HUDEP-2 (cell line): ENCODE measurements around the gene MYH9.

ENCODE experiments used
- DNase-seq, 76 experiments: peaks; one replicate each; lab custom pipeline; 2025; ENCODE audit not compliant: unreplicated experiment in 76 of 76; lab: John Stamatoyannopoulos, UW

MYH9 gene

DNA sequence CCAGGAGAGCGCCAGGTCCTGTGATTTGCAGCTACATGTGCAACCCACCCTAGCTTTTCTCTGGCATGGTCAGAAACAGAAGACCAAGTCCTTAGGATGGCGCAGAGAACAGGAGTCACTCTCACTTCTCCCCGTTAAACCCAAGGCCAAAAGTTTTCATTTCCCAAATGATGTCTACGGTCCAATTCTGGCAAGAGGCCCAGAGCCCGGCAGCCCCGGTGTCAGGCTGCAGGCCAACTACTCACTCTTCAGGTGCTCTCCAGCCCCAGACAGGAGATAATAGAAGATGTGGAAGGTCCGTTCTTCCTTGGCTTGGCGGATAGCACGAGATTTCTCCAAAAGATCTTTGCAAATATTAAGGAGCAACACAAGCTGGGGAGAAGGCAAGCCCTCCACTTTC, 67.2 kb downstream of the MYH9 start:
- DNase-seq: no peak

DNA sequence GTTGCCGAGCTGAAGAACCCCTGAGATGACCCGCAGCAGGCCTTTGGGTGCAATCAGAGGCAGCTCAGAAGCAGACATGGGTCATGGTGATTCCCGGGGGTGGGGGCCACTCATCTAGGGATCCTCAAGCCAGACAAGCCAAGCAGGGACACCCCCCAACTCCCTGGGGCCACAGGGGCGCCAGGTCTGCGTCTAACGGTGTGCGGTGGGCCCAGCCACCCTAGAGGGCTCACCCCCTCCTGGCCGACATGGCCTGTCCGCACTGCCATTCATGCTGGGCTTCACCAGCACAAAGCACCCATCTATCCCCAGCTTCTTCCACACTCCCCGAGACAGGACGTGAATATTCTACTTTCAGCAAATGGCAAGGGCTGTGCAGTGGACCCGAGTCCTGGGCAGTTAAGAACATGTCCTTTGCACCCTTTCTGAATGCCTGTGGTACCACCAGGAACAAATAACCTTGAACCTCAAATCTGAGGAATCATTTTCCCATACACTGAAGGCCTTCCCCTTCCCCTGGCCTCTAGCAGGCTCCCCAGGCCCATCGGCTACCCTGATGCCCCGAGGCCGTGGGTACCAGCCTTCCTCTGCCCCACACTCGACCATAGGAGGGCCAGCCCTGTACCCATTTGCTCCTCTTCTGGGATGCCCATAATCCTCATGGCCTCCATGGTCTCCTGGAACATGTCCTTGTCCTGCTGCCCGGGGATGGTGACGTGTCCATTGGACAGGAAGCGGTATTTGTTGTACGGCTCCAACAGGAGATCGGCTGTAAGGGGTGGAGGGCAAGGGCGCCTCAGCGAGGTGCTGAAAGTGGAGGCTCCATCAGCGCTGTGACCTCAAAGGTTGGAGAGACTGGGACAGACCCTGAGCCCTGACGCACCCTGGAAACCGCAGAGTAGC, 67.9 kb downstream of the MYH9 start:
- DNase-seq: no peak

DNA sequence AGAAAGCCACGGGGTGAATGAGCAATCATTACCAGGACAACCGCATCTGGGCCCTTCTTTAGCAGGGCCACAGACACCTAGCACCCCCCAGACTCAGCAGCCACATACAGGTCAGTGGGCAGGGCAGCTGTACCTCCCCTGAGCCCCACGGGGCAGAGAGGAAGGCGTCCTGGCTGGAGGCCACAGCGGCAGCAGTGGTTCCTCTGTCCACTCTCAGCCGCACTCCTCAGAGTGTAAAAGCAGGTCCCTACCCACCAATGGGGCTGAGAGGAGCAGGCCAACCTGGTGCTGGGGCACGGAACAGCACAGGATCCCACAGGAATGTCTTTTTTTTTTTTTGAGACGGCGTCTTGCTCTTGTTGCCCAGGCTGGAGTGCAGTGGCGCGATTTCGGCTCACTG, 69.3 kb downstream of the MYH9 start:
- no peak for DNase-seq

DNA sequence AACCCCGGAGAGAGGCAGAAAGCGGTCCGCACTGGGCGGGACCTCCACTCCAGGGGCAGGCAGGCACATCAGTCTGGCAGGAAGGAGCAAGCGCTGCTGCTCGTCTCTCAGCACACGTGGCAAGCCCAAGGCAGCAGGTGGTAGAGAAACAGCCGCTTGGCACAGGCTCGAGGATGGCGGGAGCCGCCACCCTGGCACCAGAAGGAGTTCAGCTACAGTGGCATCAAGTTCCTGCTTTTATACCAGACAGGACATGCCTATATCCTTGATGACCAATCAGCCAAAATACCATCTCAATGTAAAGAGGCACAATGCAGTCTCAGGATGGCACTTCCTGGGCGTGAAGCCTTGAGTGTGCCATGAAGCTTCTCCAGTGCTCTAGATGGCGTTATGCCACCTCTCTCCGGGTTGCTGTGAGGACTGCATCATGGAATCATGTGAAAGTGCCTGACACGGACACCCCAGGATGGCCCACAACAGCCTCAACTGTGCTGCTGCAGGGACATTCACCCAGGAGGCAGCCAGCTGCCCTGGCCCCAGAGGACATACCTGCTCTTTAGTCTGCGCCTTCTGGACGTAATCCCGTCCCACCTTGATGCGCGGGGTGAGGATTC, 70.0 kb downstream of the MYH9 start:
- no peak for DNase-seq

DNA sequence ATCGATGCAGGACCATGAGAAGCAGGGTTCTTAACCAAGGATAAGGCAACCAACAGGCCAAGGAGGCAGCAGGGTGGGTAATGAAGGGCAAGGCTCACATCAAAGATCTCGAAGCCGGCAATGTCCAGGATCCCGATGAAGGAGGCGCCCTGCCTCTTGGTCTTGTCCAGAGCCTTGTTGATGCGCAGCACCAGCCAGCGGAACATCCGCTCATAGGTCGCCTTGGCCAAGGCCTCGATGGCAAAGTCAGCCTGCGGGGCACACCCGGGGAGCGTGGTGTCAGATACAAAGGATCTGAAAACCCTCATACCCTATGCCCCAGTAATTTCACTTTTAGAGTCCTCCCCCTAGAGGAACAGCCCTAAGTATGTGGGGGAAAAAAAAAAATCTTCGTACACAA, 71.3 kb downstream of the MYH9 start:
- DNase-seq: no peak

DNA sequence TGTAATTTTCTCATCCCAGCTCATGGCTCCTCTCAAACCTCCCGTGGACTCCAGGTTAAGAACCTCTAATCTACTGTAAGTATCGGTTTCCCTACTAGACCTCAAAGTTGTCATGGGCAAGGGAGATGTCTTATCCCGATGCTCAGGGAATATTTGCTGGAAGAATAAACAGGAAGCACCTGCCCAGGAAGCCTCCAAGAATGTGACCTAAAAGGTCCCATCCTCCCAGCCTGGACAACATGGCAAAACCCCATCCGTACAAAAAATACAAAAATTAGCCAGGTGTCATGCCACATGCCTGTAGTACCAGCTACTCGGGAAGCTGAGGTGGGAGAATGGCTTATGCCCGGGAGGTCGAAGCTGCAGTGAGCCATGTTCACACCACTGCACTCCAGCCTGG, 72.4 kb downstream of the MYH9 start:
- no peak for DNase-seq

DNA sequence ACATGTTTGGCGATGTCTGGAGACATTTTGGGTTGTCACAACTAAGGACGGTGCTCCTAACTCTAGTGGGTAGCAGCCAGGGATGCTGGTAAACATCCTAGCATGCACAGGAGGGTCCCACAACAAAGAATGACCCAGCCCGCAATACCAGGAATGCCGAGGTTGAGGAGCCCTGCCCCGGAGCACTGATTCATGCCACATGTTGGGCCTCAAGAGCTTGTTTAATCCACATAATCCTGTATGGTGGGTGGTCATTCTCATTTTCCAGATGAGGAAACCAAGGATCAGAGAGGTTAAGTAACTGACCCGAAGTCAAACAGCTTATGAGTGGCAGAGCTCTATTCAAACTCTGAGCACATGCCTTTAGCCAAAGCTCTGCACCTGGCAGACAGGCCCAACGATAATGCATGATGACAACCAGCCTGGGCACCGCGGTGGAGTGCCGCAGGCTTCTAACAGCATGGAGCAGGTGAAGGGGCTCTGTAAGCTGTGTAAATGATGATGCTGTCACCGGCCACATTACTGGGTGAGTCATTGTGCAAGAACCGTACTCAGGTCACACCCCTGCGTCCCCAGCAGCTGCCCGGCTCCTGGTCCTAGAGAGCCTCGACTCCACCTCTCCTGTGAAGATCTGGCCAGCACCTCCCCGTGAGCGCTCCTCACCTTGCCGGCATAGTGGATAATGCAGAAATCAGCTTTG, 76.2 kb downstream of the MYH9 start:
- DNase-seq: no peak

DNA sequence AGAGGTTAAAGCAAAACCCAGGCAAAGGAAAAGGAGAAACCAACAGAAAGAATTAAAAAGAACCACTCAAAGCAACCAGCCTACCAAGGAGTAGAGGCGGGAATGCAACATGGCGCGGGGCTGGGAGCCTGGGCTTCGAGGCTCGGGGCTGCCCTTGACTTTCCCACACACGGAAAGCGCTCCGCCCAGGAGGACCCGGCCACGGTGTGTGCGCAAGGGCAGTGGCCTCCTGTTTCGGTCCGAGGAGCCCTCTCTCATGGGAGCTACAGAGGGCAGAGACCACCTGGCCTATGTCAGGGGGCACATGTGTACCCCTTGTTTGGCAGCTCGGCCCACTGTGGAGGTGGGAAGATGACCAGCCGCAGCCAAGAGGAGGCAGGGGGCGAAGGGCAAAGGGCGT, 78.9 kb downstream of the MYH9 start:
- no peak for DNase-seq

DNA sequence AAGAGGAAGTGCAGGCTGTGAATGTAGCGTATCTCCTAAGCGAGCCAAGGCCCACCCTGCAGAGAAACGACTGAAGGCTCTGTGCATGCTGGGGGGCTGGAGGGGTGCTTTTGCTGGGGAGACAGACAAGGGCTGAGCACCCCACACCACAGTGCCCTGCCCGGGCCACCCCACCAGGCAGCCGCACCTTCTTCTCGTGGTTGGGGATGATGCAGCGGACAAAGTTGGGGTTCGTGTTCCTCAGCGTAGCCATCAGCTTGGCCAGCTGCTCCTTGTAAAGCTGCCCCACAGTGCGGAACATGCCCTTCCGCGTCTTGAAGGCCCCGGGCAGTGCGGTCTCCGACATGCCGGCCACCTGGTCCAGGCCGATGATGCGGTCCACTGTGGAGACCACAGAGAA, 81.5 kb downstream of the MYH9 start:
- no peak for DNase-seq

DNA sequence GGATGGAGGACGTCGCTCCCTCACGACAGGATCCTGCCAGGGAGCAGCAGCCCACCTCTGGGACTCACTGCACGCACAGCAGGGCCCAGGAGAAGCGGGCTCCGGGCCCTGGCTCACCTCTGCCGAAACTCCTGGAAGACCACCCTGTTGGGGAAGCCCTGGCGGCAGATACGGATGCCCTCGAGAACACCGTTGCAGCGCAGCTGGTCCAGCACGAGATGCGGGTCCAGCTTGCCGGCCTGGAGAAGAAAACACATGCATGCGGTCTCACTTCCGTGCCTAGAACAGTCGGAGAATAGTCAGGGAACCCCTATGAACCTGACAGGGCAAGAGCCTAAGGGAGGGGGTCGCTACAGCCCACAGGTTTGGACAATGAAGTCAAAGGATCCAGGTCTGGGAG, 82.0 kb downstream of the MYH9 start:
- DNase-seq: no peak

DNA sequence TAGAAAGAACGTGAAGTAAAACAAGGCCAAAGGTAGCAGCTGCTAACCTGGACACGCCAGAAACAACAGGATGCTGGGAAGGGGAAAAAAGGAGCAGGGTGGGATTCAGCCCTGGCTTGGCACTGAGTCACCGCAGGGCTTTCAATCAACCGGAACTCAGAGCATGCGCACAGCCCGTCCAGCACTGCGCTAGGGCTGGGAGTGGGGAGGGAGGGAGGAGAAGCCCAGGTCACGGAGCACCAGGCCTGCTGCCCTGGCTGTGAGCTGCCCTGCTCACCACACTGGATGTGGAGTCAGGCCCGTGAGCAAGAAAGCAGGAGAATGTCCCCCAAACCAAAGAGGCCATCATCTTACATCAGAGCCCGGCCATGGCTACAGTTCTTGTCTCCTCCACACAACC, 83.3 kb downstream of the MYH9 start:
- no peak for DNase-seq

DNA sequence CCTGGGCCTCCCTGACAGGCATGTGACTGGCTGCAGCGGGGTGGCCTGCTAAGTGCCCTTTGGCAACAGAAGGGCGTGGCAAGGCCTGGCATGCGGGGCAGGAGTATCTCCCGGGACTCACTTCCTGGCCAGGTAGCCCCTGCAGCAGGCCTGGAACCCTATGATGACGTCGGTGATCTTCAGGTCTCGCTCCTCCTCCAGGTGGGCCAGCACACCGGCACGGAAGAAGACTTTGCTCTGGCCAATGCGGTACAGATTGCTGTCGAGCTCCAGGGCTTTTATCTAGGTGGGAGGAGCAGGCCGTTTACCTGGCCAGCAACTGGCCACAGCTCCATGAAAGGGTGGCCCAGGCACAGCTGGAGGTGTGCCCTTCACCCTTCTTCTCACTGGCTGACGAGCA, 83.9 kb downstream of the MYH9 start:
- DNase-seq: no peak

DNA sequence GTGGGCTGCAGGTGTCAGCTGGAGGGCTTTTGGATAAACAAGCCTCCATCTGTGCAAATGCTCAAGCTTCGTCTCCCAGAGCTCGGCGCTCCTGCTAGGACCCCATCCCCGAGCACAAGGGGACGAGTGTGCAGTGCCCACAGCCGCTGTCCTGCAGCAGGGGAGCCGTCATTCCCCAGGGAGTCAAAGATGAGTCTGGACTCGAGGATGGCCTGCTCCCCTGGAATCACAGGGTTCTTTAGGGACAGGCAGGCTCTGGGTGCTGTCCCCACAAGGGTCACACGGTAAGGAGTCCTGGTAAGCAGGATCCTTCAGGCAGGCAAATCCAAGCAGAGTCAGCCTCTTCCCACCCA, 84.7 kb downstream of the MYH9 start:
- no peak for DNase-seq

DNA sequence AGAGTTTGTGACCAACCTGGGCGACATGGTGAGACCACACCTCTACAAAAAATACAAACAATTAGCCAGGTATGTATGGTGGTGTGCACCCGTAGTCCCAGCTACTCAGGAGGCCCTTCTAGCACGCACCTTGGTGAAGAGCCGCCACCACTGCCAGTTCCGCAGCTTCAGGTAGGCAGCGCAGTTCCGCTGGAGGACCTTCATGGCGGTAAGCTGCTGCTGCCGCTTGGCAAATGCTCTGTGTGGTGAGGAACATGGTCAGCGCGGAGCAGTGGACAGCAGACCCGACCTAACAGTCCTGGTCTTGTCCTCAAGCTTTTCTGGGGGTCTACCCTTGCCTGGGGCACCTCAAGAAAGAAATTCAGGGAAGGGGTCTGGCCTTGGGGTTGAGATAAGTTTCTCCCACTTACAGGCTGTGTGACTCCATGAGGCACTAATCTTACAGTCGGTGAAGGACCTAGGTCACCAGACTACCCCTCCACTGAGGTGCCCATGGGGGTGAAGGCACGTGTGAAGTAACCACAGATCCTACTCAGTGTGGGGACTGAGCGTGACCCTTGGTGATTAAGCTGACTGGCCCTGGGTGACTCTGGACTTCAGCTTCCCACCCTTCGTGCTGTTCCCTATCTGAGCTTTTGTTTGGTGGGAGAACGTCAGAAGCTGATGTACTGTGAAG, 85.2 kb downstream of the MYH9 start:
- DNase-seq: no peak

DNA sequence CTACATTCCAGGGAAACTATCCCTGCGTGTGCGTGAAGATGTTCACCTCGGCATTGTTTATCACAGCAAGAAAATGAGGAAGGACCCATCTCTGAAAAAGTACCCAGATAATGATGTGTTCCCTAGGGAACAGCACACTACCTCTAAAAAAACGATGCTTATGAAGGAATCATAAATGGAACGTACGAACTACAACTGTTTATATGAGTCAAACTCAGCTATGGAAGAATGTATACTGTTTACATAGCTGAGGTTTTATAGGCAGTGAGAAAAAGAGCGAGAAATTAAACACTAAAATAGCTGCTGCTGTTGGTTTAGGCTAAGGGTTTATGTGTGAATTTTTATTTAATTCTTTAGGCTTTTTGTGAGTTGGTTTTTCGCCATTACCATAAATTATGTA, 85.9 kb downstream of the MYH9 start:
- DNase-seq: no peak

DNA sequence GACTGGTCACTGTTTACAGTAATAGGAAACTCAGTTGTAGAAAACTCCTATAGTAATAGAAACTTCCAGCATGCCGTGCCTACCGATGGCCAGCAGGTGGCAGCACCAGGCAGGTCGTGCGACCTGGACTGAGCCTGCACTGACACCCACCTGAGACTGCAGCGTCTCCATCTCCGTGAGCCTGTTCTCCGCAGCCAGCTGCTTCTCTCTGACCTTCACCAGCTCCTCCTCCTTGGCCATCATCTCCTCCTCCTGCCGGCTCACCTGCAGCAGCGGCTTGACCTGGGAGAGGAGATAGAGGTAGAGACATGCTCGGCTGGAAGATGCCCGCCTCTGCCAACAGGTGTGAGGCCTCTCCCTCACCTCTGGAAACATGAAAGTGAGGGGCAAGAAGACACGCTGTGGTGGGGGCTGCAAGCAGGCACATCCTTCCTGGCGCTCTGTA, 86.4 kb downstream of the MYH9 start:
- peak in 59 of 76 experiments; percentile 3 to 66 (median 40) for DNase-seq

DNA sequence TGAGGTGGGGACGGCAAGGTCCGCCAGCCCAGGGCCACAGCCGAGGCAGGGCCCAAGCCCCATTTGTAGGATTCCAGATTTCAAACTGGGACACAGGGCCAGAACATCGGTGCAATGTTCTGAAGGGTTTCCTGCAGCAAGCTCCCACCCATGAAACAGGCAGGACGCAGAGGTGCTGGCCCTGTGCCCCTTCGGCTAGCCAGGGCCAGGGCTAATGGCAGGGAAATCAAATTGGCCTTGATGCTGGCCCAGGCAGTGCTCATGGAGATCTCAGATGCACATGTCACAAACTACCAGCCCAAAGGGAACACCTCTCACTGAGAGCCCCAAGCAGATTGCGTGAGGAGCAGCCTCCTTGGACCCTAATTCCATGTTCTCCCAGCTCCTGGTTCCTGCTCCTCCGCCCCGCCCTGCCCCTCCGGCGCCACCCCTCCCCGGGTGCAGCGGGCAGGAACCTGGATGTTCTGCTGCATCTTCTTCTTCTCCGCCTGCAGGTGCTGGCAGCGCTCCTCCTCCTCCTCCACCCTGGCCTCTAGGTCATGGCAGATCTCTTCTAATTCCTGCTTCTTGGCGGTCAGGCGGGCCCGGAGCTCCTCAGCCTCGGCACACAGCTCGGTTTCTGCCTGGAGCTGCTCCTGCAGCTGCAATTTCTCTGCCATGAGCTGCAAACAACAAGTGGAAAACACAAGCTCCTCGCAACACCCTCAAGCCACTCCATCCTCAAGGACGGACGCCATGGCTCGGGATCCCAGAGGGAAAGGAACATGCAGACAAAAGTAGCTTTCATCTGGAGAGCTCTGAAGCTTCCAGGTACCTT, 87.2 kb downstream of the MYH9 start:
- DNase-seq: no peak

DNA sequence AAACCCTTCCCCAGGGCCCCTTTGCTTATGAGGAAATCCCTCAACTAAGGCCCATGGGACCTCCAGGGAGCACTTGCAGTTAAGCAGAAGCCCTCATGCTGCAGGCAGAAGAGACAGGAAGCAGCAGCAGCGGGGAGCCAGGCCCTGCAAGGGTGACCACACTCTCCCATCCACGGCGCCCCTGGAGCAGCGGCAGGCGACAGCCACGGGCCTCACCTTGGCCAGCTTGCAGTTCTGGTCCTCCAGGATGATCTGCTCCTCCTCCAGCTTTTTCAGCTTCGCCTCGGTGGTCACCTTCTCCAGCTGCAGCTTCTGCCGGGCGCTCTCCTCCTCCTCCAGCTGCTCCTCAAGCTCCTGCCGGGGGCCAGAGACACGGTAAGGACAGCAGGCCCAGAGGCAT, 87.9 kb downstream of the MYH9 start:
- no peak for DNase-seq

DNA sequence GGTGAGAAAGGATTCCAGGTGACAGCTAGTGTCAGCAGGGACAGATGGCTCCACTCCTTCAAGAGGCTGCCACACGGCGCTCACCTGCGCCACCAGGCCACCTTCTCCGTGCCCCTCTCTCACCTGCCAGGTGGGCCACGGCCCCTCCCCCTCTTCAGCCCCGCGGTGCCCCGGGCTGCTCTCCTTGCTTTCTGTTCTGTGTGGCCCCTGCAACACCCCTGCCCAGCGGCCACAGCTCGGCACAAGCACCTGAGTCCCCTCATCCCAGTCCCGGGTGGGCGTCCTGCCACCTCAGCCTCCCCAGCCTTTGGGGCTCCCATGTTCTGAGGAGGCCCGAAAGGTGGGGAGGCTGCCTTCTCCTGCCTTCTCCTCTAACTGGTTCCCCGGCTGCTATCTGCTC, 88.5 kb downstream of the MYH9 start:
- DNase-seq: no peak

DNA sequence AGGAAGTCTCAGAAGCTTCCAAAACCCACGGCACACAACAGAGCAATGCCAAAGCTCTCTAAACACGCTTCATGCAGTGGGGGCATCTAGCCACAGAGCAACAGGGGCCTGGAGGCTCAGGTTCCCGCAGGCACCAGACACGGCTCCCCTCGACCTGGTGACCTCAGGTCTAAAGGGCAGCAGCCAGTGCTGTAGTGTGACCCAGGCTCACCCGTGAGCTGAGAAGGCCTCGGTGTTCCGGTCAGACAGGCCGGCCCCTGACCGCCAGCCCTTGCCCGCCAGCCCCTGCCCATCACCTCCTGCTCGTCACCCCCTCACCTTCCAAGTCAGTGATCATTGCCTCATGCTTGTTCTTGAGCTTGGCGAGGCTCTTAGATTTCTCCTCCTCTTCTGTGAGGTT, 89.2 kb downstream of the MYH9 start:
- DNase-seq: no peak
